ENCODE measurements around the gene MYH15.

MYH15 gene

GRCh38 chr3:108548886-108549285, 38.5 kb upstream of the MYH15 start:
- no peak for TF ChIP-seq CTCF (IDR thresholded peaks at IDR 0.05; ENCODE audit: insufficient read depth, low read length, missing control alignments)
- ChIA-PET POLR2A (no interaction called here), CTCF (no interaction called here)
- DNase-seq (ENCODE audit: low read depth, low spot score): no peak
- H3K4me3 ChIP-seq (ENCODE audit: low read depth, low read length): no peak overlapping the region

GRCh38 chr3:108548304-108548703, 37.9 kb upstream of the MYH15 start:
- no peak overlapping the region for H3K4me3 ChIP-seq (ENCODE audit: low read depth, low read length)
- CTCF ChIA-PET: no interaction called here
- peak; percentile 7 for DNase-seq (ENCODE audit: low read depth, low spot score)
- POLR2A ChIA-PET: no interaction called here
- TF ChIP-seq CTCF (IDR thresholded peaks at IDR 0.05; ENCODE audit: insufficient read depth, low read length, missing control alignments): no peak

- H3K4me3 ChIP-seq (ENCODE audit: low read depth, low read length): no peak overlapping the region
- ChIA-PET POLR2A (no interaction called here), CTCF (interaction anchor here (1.0 to 2.3 kb wide), 3 partner anchors 57 to 619 kb away, joined by 3 to 9 read pairs (median 4); no protein-coding TSS in a partner anchor)
- no peak for DNase-seq (ENCODE audit: low read depth, low spot score)
- TF ChIP-seq CTCF (IDR thresholded peaks at IDR 0.05; ENCODE audit: insufficient read depth, low read length, missing control alignments): no peak
Observed at GRCh38 chr3:108546692-108547091, 36.3 kb upstream of the MYH15 start.

GRCh38 chr3:108546247-108546646, 35.9 kb upstream of the MYH15 start:
- H3K4me3 ChIP-seq (ENCODE audit: low read depth, low read length): no peak overlapping the region
- DNase-seq (ENCODE audit: low read depth, low spot score): no peak
- POLR2A ChIA-PET: no interaction called here
- no peak for TF ChIP-seq CTCF (IDR thresholded peaks at IDR 0.05; ENCODE audit: insufficient read depth, low read length, missing control alignments)
- CTCF ChIA-PET: interaction anchor here (1.0 to 2.3 kb wide), 3 partner anchors 57 to 619 kb away, joined by 3 to 9 read pairs (median 4); no protein-coding TSS in a partner anchor

- CTCF ChIA-PET: interaction anchor here (4.2 kb wide), 1 partner anchor 14 kb away, joined by 16 read pairs; no protein-coding TSS in a partner anchor
Observed at GRCh38 chr3:108538083-108538482, 27.7 kb upstream of the MYH15 start.

More at GRCh38 chr3:108538083-108538482, 27.7 kb upstream of the MYH15 start:
- no peak for TF ChIP-seq CTCF (IDR thresholded peaks at IDR 0.05; ENCODE audit: insufficient read depth, low read length, missing control alignments)
- H3K4me3 ChIP-seq (ENCODE audit: low read depth, low read length): no peak overlapping the region
- POLR2A ChIA-PET: no interaction called here
- DNase-seq (ENCODE audit: low read depth, low spot score): no peak

Data from AG04449 (cell line).